ENCODE measurements around the gene IL32. TPM values are rescaled to one million over a fixed set of nuclear protein-coding genes. Genes with fewer than 3 reads are reported as not detected.

IL32 gene
- total and polyA plus RNA-seq, 9 of the 15 experiments (the other 6 are each of a cell fraction or from before 2014, with no cell fraction given): 0.21 to 2.2 (median 0.37) TPM; not detected in 3

DNA sequence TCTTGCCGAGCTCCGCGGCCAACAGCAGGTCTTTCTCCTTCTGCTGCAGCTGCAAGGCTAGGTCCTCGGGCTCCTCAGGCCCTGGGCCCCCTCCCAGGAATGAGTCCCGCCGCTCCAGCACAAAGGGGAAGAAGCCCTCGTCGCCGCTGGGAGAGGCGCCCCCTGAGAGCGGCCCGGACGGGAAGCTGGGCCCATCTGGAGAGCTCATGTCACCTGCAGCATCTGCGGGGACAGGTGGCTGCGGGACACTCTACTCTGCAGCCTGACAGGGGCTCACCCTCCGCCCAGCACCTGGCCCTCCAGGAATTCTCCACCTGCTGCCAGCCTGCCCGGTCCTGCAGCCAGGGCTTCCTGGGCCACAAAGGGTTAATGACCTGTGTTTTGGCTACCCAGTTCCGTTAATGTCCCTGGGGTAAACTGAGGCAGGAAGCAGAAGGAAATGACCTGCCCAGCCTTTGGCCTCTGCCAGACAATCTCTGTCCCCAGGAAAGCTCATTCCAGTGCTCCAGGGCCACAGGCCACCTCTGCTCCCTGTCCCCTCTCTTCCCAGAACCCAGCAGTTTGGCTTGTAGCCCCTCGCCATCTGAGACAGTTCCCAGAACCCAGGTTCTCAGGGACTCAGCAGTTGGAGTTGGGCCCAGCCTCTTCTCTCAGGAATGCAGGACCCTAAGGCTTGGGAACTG, 30.0 kb upstream of the IL32 start:
- no peak for ATAC-seq
- Histone ChIP-seq H3K79me2 (ENCODE audit: control insufficient read depth, insufficient read depth, low read length) (no peaks in the 10 kb centered on the region), H3K27me3 (ENCODE audit: control insufficient read depth in 2 of 2, insufficient read depth in 2 of 2, low read length in 2 of 2) (peaks cover 57 to 83% of the 10 kb centered on the region in 2 experiments), H3K4me2 (ENCODE audit: insufficient read depth, low read length) (no peak overlapping the region), H2AFZ (ENCODE audit: low read depth, low read length) (no peak overlapping the region), H3K9me3 (replicated peaks; ENCODE audit: control insufficient read depth, insufficient read depth, low read depth, low read length) (no peaks in the 10 kb centered on the region), H3K4me1 (replicated peaks in 1 of 2; ENCODE audit: control insufficient read depth in 2 of 2, insufficient read depth in 2 of 2, low read length in 2 of 2) (peaks cover 0 to 28% of the 10 kb centered on the region in 2 experiments; a peak in 4 of 5 replicates), H3K27ac (ENCODE audit: extremely low read depth, low read depth, low read length) (no peak overlapping the region), H3K9me1 (ENCODE audit: control insufficient read depth, insufficient read depth, low read length) (no peaks in the 10 kb centered on the region), H3K36me3 (ENCODE audit: control insufficient read depth, insufficient read depth, low read length) (no peaks in the 10 kb centered on the region), H4K20me1 (replicated peaks; ENCODE audit: control insufficient read depth, insufficient read depth, low read length) (peaks cover 11% of the 10 kb centered on the region), H3K9ac (ENCODE audit: insufficient read depth in 1 of 2, low read depth in 2 of 2, low read length in 2 of 2) (no peak overlapping the region), H3K4me3 (no peak overlapping the region)
- no TSS peak for BruUV-seq (replicated peaks)
- CTCF ChIA-PET (ENCODE audit: low intra/inter-chr PET ratio): no interaction called here
- WGBS (ENCODE audit: insufficient coverage, low coverage, missing lambda C conversion rate): 5% methylated on average over 19 of the region's 19 CpGs
- in situ Hi-C loops (cut with MboI) (no loop called here), intact Hi-C loops (cut with micrococcal nuclease) (no loop called here)
- no peak for DNase-seq (ENCODE audit: extremely low read depth in 1 of 4, low spot score in 3 of 4)
- POLR2A ChIA-PET: interaction anchor here (0.7 to 1.4 kb wide), 6 partner anchors 10 to 1657 kb away, joined by 3 to 7 read pairs (median 4); partner anchors contain the start of genes HCFC1R1, MMP25 and THOC6
- no peak for FAIRE-seq
- TF ChIP-seq, protein P1, sequence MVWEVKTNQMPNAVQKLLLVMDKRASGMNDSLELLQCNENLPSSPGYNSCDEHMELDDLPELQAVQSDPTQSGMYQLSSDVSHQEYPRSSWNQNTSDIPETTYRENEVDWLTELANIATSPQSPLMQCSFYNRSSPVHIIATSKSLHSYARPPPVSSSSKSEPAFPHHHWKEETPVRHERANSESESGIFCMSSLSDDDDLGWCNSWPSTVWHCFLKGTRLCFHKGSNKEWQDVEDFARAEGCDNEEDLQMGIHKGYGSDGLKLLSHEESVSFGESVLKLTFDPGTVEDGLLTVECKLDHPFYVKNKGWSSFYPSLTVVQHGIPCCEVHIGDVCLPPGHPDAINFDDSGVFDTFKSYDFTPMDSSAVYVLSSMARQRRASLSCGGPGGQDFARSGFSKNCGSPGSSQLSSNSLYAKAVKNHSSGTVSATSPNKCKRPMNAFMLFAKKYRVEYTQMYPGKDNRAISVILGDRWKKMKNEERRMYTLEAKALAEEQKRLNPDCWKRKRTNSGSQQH (CRISPR knock-in tag; IDR thresholded peaks at IDR 0.05): no peak
- TF ChIP-seq, protein P2, sequence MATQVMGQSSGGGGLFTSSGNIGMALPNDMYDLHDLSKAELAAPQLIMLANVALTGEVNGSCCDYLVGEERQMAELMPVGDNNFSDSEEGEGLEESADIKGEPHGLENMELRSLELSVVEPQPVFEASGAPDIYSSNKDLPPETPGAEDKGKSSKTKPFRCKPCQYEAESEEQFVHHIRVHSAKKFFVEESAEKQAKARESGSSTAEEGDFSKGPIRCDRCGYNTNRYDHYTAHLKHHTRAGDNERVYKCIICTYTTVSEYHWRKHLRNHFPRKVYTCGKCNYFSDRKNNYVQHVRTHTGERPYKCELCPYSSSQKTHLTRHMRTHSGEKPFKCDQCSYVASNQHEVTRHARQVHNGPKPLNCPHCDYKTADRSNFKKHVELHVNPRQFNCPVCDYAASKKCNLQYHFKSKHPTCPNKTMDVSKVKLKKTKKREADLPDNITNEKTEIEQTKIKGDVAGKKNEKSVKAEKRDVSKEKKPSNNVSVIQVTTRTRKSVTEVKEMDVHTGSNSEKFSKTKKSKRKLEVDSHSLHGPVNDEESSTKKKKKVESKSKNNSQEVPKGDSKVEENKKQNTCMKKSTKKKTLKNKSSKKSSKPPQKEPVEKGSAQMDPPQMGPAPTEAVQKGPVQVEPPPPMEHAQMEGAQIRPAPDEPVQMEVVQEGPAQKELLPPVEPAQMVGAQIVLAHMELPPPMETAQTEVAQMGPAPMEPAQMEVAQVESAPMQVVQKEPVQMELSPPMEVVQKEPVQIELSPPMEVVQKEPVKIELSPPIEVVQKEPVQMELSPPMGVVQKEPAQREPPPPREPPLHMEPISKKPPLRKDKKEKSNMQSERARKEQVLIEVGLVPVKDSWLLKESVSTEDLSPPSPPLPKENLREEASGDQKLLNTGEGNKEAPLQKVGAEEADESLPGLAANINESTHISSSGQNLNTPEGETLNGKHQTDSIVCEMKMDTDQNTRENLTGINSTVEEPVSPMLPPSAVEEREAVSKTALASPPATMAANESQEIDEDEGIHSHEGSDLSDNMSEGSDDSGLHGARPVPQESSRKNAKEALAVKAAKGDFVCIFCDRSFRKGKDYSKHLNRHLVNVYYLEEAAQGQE (IDR thresholded peaks at IDR 0.05; ENCODE audit: borderline replicate concordance): no peak
- TF ChIP-seq, protein P2 (CRISPR knock-in tag; IDR thresholded peaks at IDR 0.05; ENCODE audit: low read depth): no peak
- TF ChIP-seq CTBP1 (IDR thresholded peaks at IDR 0.05; ENCODE audit: borderline replicate concordance) (no peak), ZEB2 (IDR thresholded peaks at IDR 0.05) (no peak), SMARCC2 (IDR thresholded peaks at IDR 0.05; ENCODE audit: low read depth) (no peak), ZNF212 (CRISPR knock-in tag; IDR thresholded peaks at IDR 0.05) (no peak), HDAC3 (IDR thresholded peaks at IDR 0.05; ENCODE audit: borderline replicate concordance, partially characterized antibody) (no peak), TEAD1 (CRISPR knock-in tag; IDR thresholded peaks at IDR 0.05) (0 out of 4 replicates have a peak, but pooled peaks of 1 of the 2 experiments have one; percentile 39), MCM5 (IDR thresholded peaks at IDR 0.05; ENCODE audit: low read depth) (no peak), IRF2 (CRISPR knock-in tag; IDR thresholded peaks at IDR 0.05) (no peak), OTX1 (CRISPR knock-in tag; IDR thresholded peaks at IDR 0.05) (no peak), HDAC2 (IDR thresholded peaks at IDR 0.05) (no peak), EZH2 (IDR thresholded peaks at IDR 0.05; ENCODE audit: borderline replicate concordance, low read depth, low read length) (peak; percentile 57; the same call in 1 of the 2 replicates)
